SK-N-SH (cell line): ENCODE data around the gene ABR. TPM values are rescaled to one million over a fixed set of nuclear protein-coding genes. Genes with fewer than 3 reads are reported as not detected.

ENCODE experiments used
- CTCF ChIA-PET: fragments of 300-600, 350-600 bp; formaldehyde crosslinking; extraction: SDS; loops from one replicate; lab custom pipeline; 2021; lab: Yijun Ruan, JAX
- POLR2A ChIA-PET: fragments of 350-600 bp; sonication (Branson Sonifier 250); formaldehyde crosslinking; extraction: SDS; loops from one replicate; lab custom pipeline; 2020; ENCODE audit warnings: antibody characterized with exemption, inconsistent platforms; lab: Yijun Ruan, JAX
- DNase-seq: peaks from one replicate; pipeline ENCODE4 v3.0.0; 2012
- H2AFZ ChIP-seq: fragments of 200-600 bp; sonication (generic); 2 replicates; pipeline ENCODE4 v1.8.1; 2016; ENCODE audit warnings: antibody characterized with exemption, mild to moderate bottlenecking, low read depth
- H3F3A ChIP-seq: fragments of 200-600 bp; sonication (generic); replicated peaks from 2 replicates; pipeline ENCODE3; 2016; ENCODE audit warnings: antibody characterized with exemption, mild to moderate bottlenecking; ENCODE audit not compliant: insufficient read depth
- H3K27ac ChIP-seq, 2 experiments: fragments of 200-500 bp in 1 of 2; fragments of 200-600 bp in 1 of 2; sonication (Bioruptor generic) in 1 of 2; sonication (generic), shearing (Covaris generic) in 1 of 2; 2 replicates each; pipeline versions ENCODE4 v1.5.1 to v1.6.1; 2014 to 2016; ENCODE audit warnings: low read depth in 2 of 2, inconsistent platforms in 1 of 2, low read length in 1 of 2, mild to moderate bottlenecking in 1 of 2, mixed read lengths in 1 of 2
- H3K27me3 ChIP-seq: fragments of 200-600 bp; sonication (generic), shearing (Covaris generic); 2 replicates; pipeline ENCODE4 v1.6.1; 2016; ENCODE audit warnings: mixed run types; ENCODE audit not compliant: insufficient read depth
- H3K36me3 ChIP-seq, 2 experiments: fragments of 200-500 bp in 1 of 2; fragments of 200-600 bp in 1 of 2; sonication (Bioruptor generic) in 1 of 2; sonication (generic) in 1 of 2; replicated peaks in 1 of 2; 2 replicates each; pipeline versions ENCODE3 to v1.5.1; 2014 to 2016; ENCODE audit warnings: low read length in 1 of 2, mild to moderate bottlenecking in 1 of 2; ENCODE audit not compliant: insufficient read depth in 2 of 2, control insufficient read depth in 1 of 2
- H3K4me1 ChIP-seq, 2 experiments: fragments of 200-500 bp in 1 of 2; fragments of 200-600 bp in 1 of 2; sonication (Bioruptor generic) in 1 of 2; sonication (generic), shearing (Covaris generic) in 1 of 2; 2 replicates each; pipeline versions ENCODE4 v1.5.1 to v1.6.1; 2014 to 2016; ENCODE audit warnings: low read depth in 1 of 2, low read length in 1 of 2, mixed run types in 1 of 2; ENCODE audit not compliant: insufficient read depth in 2 of 2, control insufficient read depth in 1 of 2
- H3K4me2 ChIP-seq: fragments of 200-600 bp; sonication (generic), shearing (Covaris generic); 2 replicates; pipeline ENCODE4 v1.6.1; 2017; ENCODE audit warnings: mixed run types
- H3K4me3 ChIP-seq, 2 experiments: fragments of 200-500 bp in 1 of 2; fragments of 200-600 bp in 1 of 2; sonication (Bioruptor generic) in 1 of 2; sonication (generic), shearing (Covaris generic) in 1 of 2; 2 replicates each; pipeline versions ENCODE4 v1.5.1 to v1.8.1; 2014 to 2016; ENCODE audit warnings: low read depth in 2 of 2, inconsistent platforms in 1 of 2, low read length in 1 of 2, mild to moderate bottlenecking in 1 of 2, mixed read lengths in 1 of 2, moderate library complexity in 1 of 2
- H3K79me2 ChIP-seq: fragments of 200-600 bp; sonication (generic); 2 replicates; pipeline ENCODE4 v1.8.1; 2017; ENCODE audit warnings: mild to moderate bottlenecking; ENCODE audit not compliant: insufficient read depth
- H3K9ac ChIP-seq: fragments of 200-600 bp; sonication (generic); 2 replicates; pipeline ENCODE4 v1.6.1; 2017; ENCODE audit warnings: mixed run types
- H3K9me2 ChIP-seq: fragments of 200-600 bp; sonication (generic); 2 replicates; pipeline ENCODE4 v1.6.1; 2017; ENCODE audit warnings: mixed run types
- H3K9me3 ChIP-seq: fragments of 200-600 bp; sonication (generic); 2 replicates; pipeline ENCODE4 v1.6.1; 2017; ENCODE audit warnings: mixed run types, mild to moderate bottlenecking, moderate library complexity
- H4K20me1 ChIP-seq: fragments of 200-600 bp; sonication (generic); 2 replicates; pipeline ENCODE4 v1.6.1; 2017; ENCODE audit warnings: mild to moderate bottlenecking, mixed run types; ENCODE audit not compliant: insufficient read depth
- CHD2 ChIP-seq: fragments of 150-350 bp; IDR thresholded peaks from 2 replicates; pipeline ENCODE4 v1.6.1; 2018; ENCODE audit warnings: low read length; ENCODE audit not compliant: partially characterized antibody
- CTCF ChIP-seq: fragments of 200-600 bp; sonication (generic); IDR thresholded peaks from 2 replicates; pipeline ENCODE4 v1.6.1; 2017; ENCODE audit warnings: antibody characterized with exemption, mild to moderate bottlenecking, moderate library complexity
- EP300 ChIP-seq, 2 experiments: IDR thresholded peaks; 2 replicates each; pipeline versions ENCODE4 v1.4.0 to v1.6.1; 2012; ENCODE audit warnings: borderline replicate concordance in 1 of 2, low read depth in 1 of 2, low read length in 1 of 2
- FOXJ3 ChIP-seq: sonication (generic); formaldehyde crosslinking; IDR thresholded peaks from 2 replicates; pipeline ENCODE4 v1.5.1; 2020; ENCODE audit warnings: mild to moderate bottlenecking, missing genetic modification reagents
- GABPA ChIP-seq: IDR thresholded peaks from 2 replicates; pipeline ENCODE4 v1.4.0; 2012; ENCODE audit warnings: low read depth, mild to moderate bottlenecking
- IRF3 ChIP-seq: fragments of 150-350 bp; IDR thresholded peaks from 2 replicates; pipeline ENCODE4 v1.6.1; 2016; ENCODE audit warnings: mild to moderate bottlenecking, low read depth, low read length
- MAX ChIP-seq: IDR thresholded peaks from 2 replicates; pipeline ENCODE4 v1.4.0; 2012; ENCODE audit warnings: low read depth
- NRF1 ChIP-seq: IDR thresholded peaks from 2 replicates; pipeline ENCODE4 v1.6.1; 2012; ENCODE audit warnings: low read depth, mild to moderate bottlenecking, low read length
- POLR2AphosphoS5 ChIP-seq: IDR thresholded peaks from 2 replicates; pipeline ENCODE4 v1.6.1; 2012; ENCODE audit warnings: low read depth, low read length
- RAD21 ChIP-seq: IDR thresholded peaks from 2 replicates; pipeline ENCODE4 v1.6.1; 2012; ENCODE audit warnings: mild to moderate bottlenecking, low read length
- RCOR1 ChIP-seq: fragments of 150-350 bp; IDR thresholded peaks from 2 replicates; pipeline ENCODE4 v1.6.1; 2017; ENCODE audit warnings: antibody characterized with exemption, low read length
- RFX5 ChIP-seq: IDR thresholded peaks from 2 replicates; pipeline ENCODE4 v1.6.1; 2012; ENCODE audit warnings: mild to moderate bottlenecking, improper control_type of control experiment, low read length
- RXRA ChIP-seq: IDR thresholded peaks from 2 replicates; pipeline ENCODE4 v1.4.0; 2012; ENCODE audit warnings: low read depth, mild to moderate bottlenecking, borderline replicate concordance
- SMC3 ChIP-seq: IDR thresholded peaks from 2 replicates; pipeline ENCODE4 v1.6.1; 2012; ENCODE audit warnings: low read depth, low read length, improper control_type of control experiment
- TEAD4 ChIP-seq: IDR thresholded peaks from 2 replicates; pipeline ENCODE4 v1.4.0; 2012; ENCODE audit warnings: mild to moderate bottlenecking, borderline replicate concordance; ENCODE audit not compliant: insufficient read depth
- USF2 ChIP-seq: fragments of 150-350 bp; IDR thresholded peaks from 2 replicates; pipeline ENCODE4 v1.6.1; 2017; ENCODE audit warnings: antibody characterized with exemption, low read length, low read depth, borderline replicate concordance
- WGBS: methylation state at CpG from one replicate; pipeline ENCODE4 v1.1.6; 2017; ENCODE audit warnings: low lambda C conversion rate; 5-methylcytosine and 5-hydroxymethylcytosine counted together
- polyA plus RNA-seq, 3 experiments: library from polyadenylated mRNA; depleted of rRNA; stranded (reverse); fragments of >200 nt; gene quantifications; 2 replicates each; pipeline ENCODE4 v1.2.3, GENCODE V29; 2012

ABR gene
- polyA plus RNA-seq, 1 of the 3 experiments (the other 2 are of a cell fraction): 117 TPM

GRCh38 chr17:1196946-1197345, 17.2 kb upstream of the ABR start (continued):
- no peak for TF ChIP-seq RFX5
- TF ChIP-seq, all 33 proteins: peak for 0

- H3K4me1 ChIP-seq: no peaks in the 10 kb centered on the region
- no peak overlapping the region for H3K4me2 ChIP-seq
- H3K9me2 ChIP-seq: no peaks in the 10 kb centered on the region
- CTCF ChIA-PET: interaction anchor here (0.6 to 11.1 kb wide), 5 partner anchors 9 to 172 kb away, joined by 3 to 248 read pairs (median 3); no protein-coding TSS in a partner anchor
- no peaks in the 10 kb centered on the region for H3F3A ChIP-seq
- no peaks in the 10 kb centered on the region; the same call in 1 of the 2 replicates for H3K27me3 ChIP-seq
- 83% methylated on average over 31 of the region's 31 CpGs for WGBS
- no peaks in the 10 kb centered on the region for H4K20me1 ChIP-seq
- DNase-seq: no peak
- H3K36me3 ChIP-seq: no peaks in the 10 kb centered on the region
- no peak overlapping the region for H2AFZ ChIP-seq
- no peak overlapping the region for H3K9ac ChIP-seq
- H3K79me2 ChIP-seq: no peaks in the 10 kb centered on the region
- POLR2A ChIA-PET: no interaction called here
- TF ChIP-seq SMC3 (no peak), EP300 (IDR thresholded peaks at IDR 0.05; ENCODE audit: borderline replicate concordance in 1 of 2, low read depth in 1 of 2, low read length in 1 of 2) (no peak), CTCF (no peak), CHD2 (no peak), POLR2AphosphoS5 (no peak), RCOR1 (no peak), RXRA (no peak), IRF3 (no peak), GABPA (no peak), FOXJ3 (CRISPR knock-in tag) (no peak), RAD21 (no peak), TEAD4 (no peak), USF2 (no peak), NRF1 (no peak), MAX (no peak)
- no peak overlapping the region for H3K4me3 ChIP-seq
- no peak overlapping the region for H3K27ac ChIP-seq
- H3K9me3 ChIP-seq: no peaks in the 10 kb centered on the region
Observed at GRCh38 chr17:1192911-1193699, 13.3 kb upstream of the ABR start.
